ENCODE data around the gene EPB41L4B. TPM values are rescaled to one million over a fixed set of nuclear protein-coding genes. Genes with fewer than 3 reads are reported as not detected.

EPB41L4B gene
- total and polyA plus RNA-seq, 8 donors = 36.8 to 122 (median 93.3) TPM

GRCh38 chr9:109304347-109304746, 16.5 kb downstream of the EPB41L4B start:
- H3K27me3 ChIP-seq = no peaks in the 10 kb centered on the region
- TF ChIP-seq, protein P1, sequence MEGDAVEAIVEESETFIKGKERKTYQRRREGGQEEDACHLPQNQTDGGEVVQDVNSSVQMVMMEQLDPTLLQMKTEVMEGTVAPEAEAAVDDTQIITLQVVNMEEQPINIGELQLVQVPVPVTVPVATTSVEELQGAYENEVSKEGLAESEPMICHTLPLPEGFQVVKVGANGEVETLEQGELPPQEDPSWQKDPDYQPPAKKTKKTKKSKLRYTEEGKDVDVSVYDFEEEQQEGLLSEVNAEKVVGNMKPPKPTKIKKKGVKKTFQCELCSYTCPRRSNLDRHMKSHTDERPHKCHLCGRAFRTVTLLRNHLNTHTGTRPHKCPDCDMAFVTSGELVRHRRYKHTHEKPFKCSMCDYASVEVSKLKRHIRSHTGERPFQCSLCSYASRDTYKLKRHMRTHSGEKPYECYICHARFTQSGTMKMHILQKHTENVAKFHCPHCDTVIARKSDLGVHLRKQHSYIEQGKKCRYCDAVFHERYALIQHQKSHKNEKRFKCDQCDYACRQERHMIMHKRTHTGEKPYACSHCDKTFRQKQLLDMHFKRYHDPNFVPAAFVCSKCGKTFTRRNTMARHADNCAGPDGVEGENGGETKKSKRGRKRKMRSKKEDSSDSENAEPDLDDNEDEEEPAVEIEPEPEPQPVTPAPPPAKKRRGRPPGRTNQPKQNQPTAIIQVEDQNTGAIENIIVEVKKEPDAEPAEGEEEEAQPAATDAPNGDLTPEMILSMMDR (IDR thresholded peaks at IDR 0.05) = no peak
- DNase-seq (no peak), FAIRE-seq (no peak), ATAC-seq (no peak)
- H3K4me3 ChIP-seq = no peak overlapping the region
- H3K4me1 ChIP-seq = peaks cover 14 to 38% (median 31%) of the 10 kb centered on the region in 3 donors
- H3K9me3 ChIP-seq = no peaks in the 10 kb centered on the region
- H3K36me3 ChIP-seq = no peaks in the 10 kb centered on the region
- no peak overlapping the region for H3K27ac ChIP-seq
- WGBS, 2 donors = 75 to 77% methylated on average over 3 of the region's 3 CpGs
- intact Hi-C loops (cut with DNase I) = no loop called here

DNA sequence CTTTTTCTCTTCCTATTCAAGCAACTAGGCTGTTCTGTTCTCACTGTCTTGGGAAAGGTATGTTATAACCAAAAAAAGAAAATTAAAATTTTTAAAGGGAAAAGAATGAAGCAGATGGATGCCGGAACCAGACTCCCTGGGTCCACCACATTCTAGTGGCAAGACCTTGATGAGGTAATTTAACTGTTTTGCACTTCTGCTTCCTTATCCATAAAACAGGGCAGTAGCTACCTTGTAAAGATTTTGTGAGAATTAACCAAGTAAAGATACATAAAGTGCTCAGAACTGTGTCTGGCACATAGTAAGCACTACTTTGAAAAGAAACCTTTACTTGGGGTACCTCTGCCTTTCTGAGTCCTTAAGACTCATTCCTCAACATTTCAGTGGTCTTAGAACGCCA, 17.0 kb downstream of the EPB41L4B start:
- TF ChIP-seq, protein P1 (IDR thresholded peaks at IDR 0.05) = no peak
- H3K4me1 ChIP-seq = peaks cover 17 to 43% (median 31%) of the 10 kb centered on the region in 3 donors

DNA sequence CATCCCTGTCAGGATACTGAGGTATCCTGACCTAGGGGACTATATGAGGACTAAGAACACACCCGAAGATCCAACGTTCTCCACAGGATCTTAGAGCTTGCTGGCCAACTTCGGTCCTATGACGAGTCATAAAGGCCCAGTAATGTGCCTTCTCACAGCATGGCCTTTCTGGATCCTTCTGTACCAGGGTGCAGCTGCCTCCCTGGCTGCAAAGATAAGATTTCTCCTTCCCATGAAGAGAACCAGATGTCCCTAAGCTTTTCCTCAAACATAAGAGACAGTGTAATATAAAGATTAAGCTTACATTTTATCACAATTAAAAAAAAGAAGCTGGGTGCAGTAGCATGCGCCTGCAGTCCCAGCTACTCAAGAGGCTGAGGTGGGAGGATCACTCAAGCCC, 18.3 kb downstream of the EPB41L4B start:
- TF ChIP-seq, protein P1 (IDR thresholded peaks at IDR 0.05) = no peak
- Histone ChIP-seq H3K27me3 (no peaks in the 10 kb centered on the region), H3K27ac (no peak overlapping the region), H3K9me3 (no peaks in the 10 kb centered on the region), H3K4me3 (no peak overlapping the region), H3K4me1 (peaks cover 14 to 43% (median 25%) of the 10 kb centered on the region in 3 donors), H3K36me3 (no peaks in the 10 kb centered on the region)
- no peak for FAIRE-seq
- no peak for ATAC-seq
- no peak for DNase-seq
- 76 to 85% methylated on average over 5 of the region's 5 CpGs for WGBS, 2 donors
- intact Hi-C loops (cut with DNase I) = no loop called here

More for the DNA sequence above, 17.0 kb downstream of the EPB41L4B start:
- Histone ChIP-seq H3K27me3 (no peaks in the 10 kb centered on the region), H3K4me3 (no peak overlapping the region), H3K9me3 (no peaks in the 10 kb centered on the region), H3K36me3 (no peaks in the 10 kb centered on the region), H3K27ac (no peak overlapping the region)
- FAIRE-seq = no peak
- intact Hi-C loops (cut with DNase I) = no loop called here
- no peak for ATAC-seq
- WGBS, 2 donors = 93 to 94% methylated on average over 2 of the region's 2 CpGs
- DNase-seq = no peak

DNA sequence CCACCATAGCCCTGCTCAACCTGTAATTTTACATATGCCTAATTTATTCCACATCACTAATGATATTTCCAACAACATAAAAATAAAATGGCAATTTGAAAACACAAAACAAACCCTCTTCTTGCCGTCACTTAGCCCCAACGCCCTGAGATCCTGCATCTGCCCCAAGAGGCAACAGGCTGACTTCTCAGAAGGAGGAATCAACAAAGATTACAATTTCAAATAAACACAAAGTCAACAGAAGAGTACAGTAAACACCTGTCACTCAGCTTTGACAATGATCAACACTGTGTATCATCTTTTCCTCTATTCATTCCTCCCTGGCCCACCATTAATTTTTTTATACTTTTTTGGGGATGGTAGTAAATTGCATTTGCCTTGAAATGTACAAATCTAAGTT, 19.8 kb downstream of the EPB41L4B start:
- TF ChIP-seq, protein P1 (IDR thresholded peaks at IDR 0.05) = no peak
- H3K36me3 ChIP-seq = no peaks in the 10 kb centered on the region
- DNase-seq (no peak), FAIRE-seq (no peak), ATAC-seq (no peak)
- no peak overlapping the region for H3K27ac ChIP-seq
- H3K4me3 ChIP-seq = no peak overlapping the region
- H3K27me3 ChIP-seq = no peaks in the 10 kb centered on the region
- WGBS, 2 donors = 47 to 54% methylated on average over 2 of the region's 2 CpGs
- H3K4me1 ChIP-seq = peaks cover 9 to 32% (median 22%) of the 10 kb centered on the region in 3 donors
- no peaks in the 10 kb centered on the region for H3K9me3 ChIP-seq
- intact Hi-C loops (cut with DNase I) = no loop called here

- TF ChIP-seq, protein P1 (IDR thresholded peaks at IDR 0.05) = no peak
- FAIRE-seq (no peak), ATAC-seq (no peak), DNase-seq (no peak)
- Histone ChIP-seq H3K4me3 (no peak overlapping the region), H3K9me3 (no peaks in the 10 kb centered on the region), H3K27me3 (no peaks in the 10 kb centered on the region), H3K36me3 (no peaks in the 10 kb centered on the region), H3K27ac (no peak overlapping the region), H3K4me1 (peaks cover 9 to 44% (median 33%) of the 10 kb centered on the region in 3 donors)
- 93 to 94% methylated on average over 11 of the region's 11 CpGs for WGBS, 2 donors
- intact Hi-C loops (cut with DNase I) = no loop called here
Observed at GRCh38 chr9:109299891-109300290, 21.0 kb downstream of the EPB41L4B start.
